GM12872 (cell line): ENCODE results near the gene PCID2.

ENCODE experiments used
- CTCF ChIP-seq: IDR thresholded peaks from 3 replicates; pipeline ENCODE4 v1.5.1; 2011; ENCODE audit warnings: low read depth, mild to moderate bottlenecking, low read length, moderate library complexity; ENCODE audit not compliant: insufficient read depth

PCID2 gene

GRCh38 chr13:113183450-113184129 lies 24.9 kb downstream of the PCID2 start:
- no peak for TF ChIP-seq CTCF

GRCh38 chr13:113182046-113182445 lies 26.4 kb downstream of the PCID2 start:
- TF ChIP-seq CTCF: no peak

- TF ChIP-seq CTCF: no peak
Measured at GRCh38 chr13:113179374-113180230, 28.9 kb downstream of the PCID2 start.

GRCh38 chr13:113178896-113179167 lies 29.6 kb downstream of the PCID2 start:
- TF ChIP-seq CTCF: no peak

GRCh38 chr13:113178070-113178895 lies 30.2 kb downstream of the PCID2 start:
- no peak for TF ChIP-seq CTCF

- TF ChIP-seq CTCF: no peak
Measured at GRCh38 chr13:113176822-113177221, 31.6 kb downstream of the PCID2 start.

GRCh38 chr13:113176280-113176679 lies 32.2 kb downstream of the PCID2 start:
- no peak for TF ChIP-seq CTCF
